ENCODE results near the gene PIPOX.
"Not testable (repeated sequence)": the region's sequence is repeated elsewhere in the genome, so short reads cannot be mapped to it uniquely, and the experiment has no call there.

The PIPOX gene

GRCh38 chr17:29076087-29076486 is 33.1 kb downstream of the PIPOX start:
- no peak for DNase-seq (ENCODE audit: low spot score)

GRCh38 chr17:29076722-29077121 is 33.8 kb downstream of the PIPOX start:
- DNase-seq (ENCODE audit: low spot score) = peak; percentile 69

GRCh38 chr17:29077320-29077719 is 34.4 kb downstream of the PIPOX start:
- DNase-seq (ENCODE audit: low spot score) = no peak

GRCh38 chr17:29078183-29079045 is 35.5 kb downstream of the PIPOX start:
- peak; percentile 87 for DNase-seq (ENCODE audit: low spot score)

- DNase-seq (ENCODE audit: low spot score) = no peak
Observed at GRCh38 chr17:29079433-29079832, 36.5 kb downstream of the PIPOX start.

- no peak for DNase-seq (ENCODE audit: low spot score)
Observed at GRCh38 chr17:29079887-29080286, 36.9 kb downstream of the PIPOX start.

- DNase-seq (ENCODE audit: low spot score) = no peak
Observed at GRCh38 chr17:29080323-29080722, 37.4 kb downstream of the PIPOX start.

- no peak for DNase-seq (ENCODE audit: low spot score)
Observed at GRCh38 chr17:29080965-29081364, 38.0 kb downstream of the PIPOX start.

GRCh38 chr17:29084541-29085146 is 41.7 kb downstream of the PIPOX start:
- DNase-seq (ENCODE audit: low spot score) = no peak

GRCh38 chr17:29085223-29085622 is 42.3 kb downstream of the PIPOX start:
- DNase-seq (ENCODE audit: low spot score) = no peak

- no peak for DNase-seq (ENCODE audit: low spot score)
Observed at GRCh38 chr17:29086628-29087332, 43.8 kb downstream of the PIPOX start.

- not testable (repeated sequence) for DNase-seq (ENCODE audit: low spot score)
Observed at GRCh38 chr17:29088782-29089181, 45.8 kb downstream of the PIPOX start.

GRCh38 chr17:29089601-29090044 is 46.7 kb downstream of the PIPOX start:
- peak; percentile 70 for DNase-seq (ENCODE audit: low spot score)

GRCh38 chr17:29090108-29090507 is 47.2 kb downstream of the PIPOX start:
- no peak for DNase-seq (ENCODE audit: low spot score)

GRCh38 chr17:29090750-29091605 is 48.0 kb downstream of the PIPOX start:
- DNase-seq (ENCODE audit: low spot score) = no peak

GRCh38 chr17:29091606-29092289 is 48.8 kb downstream of the PIPOX start:
- no peak for DNase-seq (ENCODE audit: low spot score)

- DNase-seq (ENCODE audit: low spot score) = no peak
Observed at GRCh38 chr17:29093090-29093871, 50.3 kb downstream of the PIPOX start.

GRCh38 chr17:29094101-29094708 is 51.3 kb downstream of the PIPOX start:
- no peak for DNase-seq (ENCODE audit: low spot score)

GRCh38 chr17:29095439-29095838 is 52.5 kb downstream of the PIPOX start:
- DNase-seq (ENCODE audit: low spot score) = no peak

GRCh38 chr17:29096094-29096493 is 53.2 kb downstream of the PIPOX start:
- peak; percentile 69 for DNase-seq (ENCODE audit: low spot score)

Data from putamen (tissue), 1 donor.